WTC11 (cell line): ENCODE measurements around the gene IL5.

Experiments used
- SP1 ChIP-seq: sonication (generic); formaldehyde crosslinking; conservative IDR thresholded peaks from 2 replicates; pipeline ENCODE4 v1.8.1; 2022; ENCODE audit warnings: missing genetic modification reagents
- TF ChIP-seq, protein P1 (sequence below): fragments of 200-600 bp; IDR thresholded peaks from 2 replicates; pipeline ENCODE4 v1.8.0; 2022; ENCODE audit warnings: antibody characterized with exemption
- TF ChIP-seq, protein P2 (sequence below): sonication (generic); formaldehyde crosslinking; conservative IDR thresholded peaks from 2 replicates; pipeline ENCODE4 v1.8.1; 2022; ENCODE audit warnings: mild to moderate bottlenecking, missing genetic modification reagents

- TF ChIP-seq, protein P1, sequence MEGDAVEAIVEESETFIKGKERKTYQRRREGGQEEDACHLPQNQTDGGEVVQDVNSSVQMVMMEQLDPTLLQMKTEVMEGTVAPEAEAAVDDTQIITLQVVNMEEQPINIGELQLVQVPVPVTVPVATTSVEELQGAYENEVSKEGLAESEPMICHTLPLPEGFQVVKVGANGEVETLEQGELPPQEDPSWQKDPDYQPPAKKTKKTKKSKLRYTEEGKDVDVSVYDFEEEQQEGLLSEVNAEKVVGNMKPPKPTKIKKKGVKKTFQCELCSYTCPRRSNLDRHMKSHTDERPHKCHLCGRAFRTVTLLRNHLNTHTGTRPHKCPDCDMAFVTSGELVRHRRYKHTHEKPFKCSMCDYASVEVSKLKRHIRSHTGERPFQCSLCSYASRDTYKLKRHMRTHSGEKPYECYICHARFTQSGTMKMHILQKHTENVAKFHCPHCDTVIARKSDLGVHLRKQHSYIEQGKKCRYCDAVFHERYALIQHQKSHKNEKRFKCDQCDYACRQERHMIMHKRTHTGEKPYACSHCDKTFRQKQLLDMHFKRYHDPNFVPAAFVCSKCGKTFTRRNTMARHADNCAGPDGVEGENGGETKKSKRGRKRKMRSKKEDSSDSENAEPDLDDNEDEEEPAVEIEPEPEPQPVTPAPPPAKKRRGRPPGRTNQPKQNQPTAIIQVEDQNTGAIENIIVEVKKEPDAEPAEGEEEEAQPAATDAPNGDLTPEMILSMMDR = no peak
- TF ChIP-seq SP1 (CRISPR knock-in tag) = no peak
- TF ChIP-seq, protein P2, sequence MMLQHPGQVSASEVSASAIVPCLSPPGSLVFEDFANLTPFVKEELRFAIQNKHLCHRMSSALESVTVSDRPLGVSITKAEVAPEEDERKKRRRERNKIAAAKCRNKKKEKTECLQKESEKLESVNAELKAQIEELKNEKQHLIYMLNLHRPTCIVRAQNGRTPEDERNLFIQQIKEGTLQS (CRISPR knock-in tag) = no peak
These were observed 2.8 kb upstream of the IL5 start for GRCh38 chr5:132546108-132546507.
